Left lobe of liver (tissue), 2 donors: ENCODE results near the gene ARHGAP45. TPM values are rescaled to one million over a fixed set of nuclear protein-coding genes. Genes with fewer than 3 reads are reported as not detected.

Experiments
- ATAC-seq: fragments of 200-7000 bp; cut with Tn5 transposase; one replicate; pipeline ENCODE4 v1.9.1; 2020; ENCODE audit warnings: mild to moderate bottlenecking, moderate library complexity
- DNase-seq: peaks from one replicate; pipeline ENCODE4 v3.0.0-alpha.2; 2020; ENCODE audit warnings: low spot score
- total RNA-seq: library from RNA; stranded (reverse); gene quantifications from one replicate; pipeline ENCODE4 v1.2.1, GENCODE V29; 2021
- donor health status: DM: no; HTN: no; CAD: no; lungs with moderate emphysema.
- donor health status: DM: no; HTN: yes; CAD: no.

Gene ARHGAP45
- total RNA-seq, 1 donor from 2014 or later: 5.1 TPM

DNA sequence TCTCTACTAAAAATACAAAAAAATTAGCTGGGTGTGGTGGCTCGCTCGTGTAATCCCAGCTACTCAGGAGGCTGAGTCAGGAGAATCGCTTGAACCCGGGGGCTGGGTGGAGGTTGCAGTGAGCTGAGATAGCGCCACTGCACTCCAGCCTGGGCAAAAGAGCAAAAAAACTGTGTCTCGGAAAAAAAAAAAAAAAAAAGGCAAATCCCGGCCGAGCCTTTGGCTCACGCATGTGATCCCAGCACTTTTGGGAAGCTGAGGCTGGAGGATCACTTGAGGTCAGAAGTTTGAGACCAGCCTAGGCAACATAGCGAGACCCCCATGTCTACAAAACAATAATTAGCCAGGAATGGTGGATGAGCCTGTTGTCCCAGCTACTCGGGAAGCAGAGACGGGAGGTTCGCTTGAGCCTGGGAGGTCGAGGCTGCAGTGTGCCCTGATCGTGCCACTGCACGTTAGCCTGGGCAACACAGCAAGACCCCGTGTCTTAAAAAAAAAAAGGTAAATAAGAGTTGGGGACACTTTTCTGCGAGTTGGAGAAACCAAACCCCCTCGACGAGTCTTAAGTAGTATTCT is 36.3 kb downstream of the ARHGAP45 start:
- no peak for DNase-seq
- ATAC-seq: no peak

DNA sequence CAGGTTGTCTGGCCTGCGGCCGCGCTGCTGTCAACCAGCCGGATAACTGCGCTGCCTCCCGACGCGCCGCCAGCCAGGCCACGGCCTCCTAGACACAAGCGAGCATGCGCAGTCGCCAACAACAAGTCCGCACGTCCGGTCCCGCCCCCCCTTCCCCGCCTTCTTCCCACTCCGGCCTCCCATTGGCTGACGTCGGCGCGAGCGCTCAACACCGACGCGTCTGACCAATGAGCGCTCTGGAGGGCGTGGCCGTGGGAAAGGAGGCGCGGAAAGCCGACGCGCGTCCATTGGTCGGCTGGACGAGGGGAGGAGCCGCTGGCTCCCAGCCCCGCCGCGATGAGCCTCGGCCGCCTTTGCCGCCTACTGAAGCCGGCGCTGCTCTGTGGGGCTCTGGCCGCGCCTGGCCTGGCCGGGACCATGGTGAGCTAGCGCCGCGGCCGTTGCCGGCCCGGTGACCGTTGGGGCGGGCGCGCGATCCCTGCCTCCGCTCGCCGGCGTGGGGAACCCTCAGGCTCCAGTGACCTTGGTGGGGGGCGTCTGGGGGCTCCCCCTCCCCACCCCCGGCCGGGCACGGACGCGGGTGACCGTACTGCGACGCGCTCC is 36.8 kb downstream of the ARHGAP45 start, which contains the start of gene GPX4:
Gene GPX4 (plus strand): TSS at position 287 of the 603 bp plus-strand sequence. CDS start 50 bp downstream, at position 337.
- ATAC-seq: peak; percentile 81
- DNase-seq: peak; percentile 99

DNA sequence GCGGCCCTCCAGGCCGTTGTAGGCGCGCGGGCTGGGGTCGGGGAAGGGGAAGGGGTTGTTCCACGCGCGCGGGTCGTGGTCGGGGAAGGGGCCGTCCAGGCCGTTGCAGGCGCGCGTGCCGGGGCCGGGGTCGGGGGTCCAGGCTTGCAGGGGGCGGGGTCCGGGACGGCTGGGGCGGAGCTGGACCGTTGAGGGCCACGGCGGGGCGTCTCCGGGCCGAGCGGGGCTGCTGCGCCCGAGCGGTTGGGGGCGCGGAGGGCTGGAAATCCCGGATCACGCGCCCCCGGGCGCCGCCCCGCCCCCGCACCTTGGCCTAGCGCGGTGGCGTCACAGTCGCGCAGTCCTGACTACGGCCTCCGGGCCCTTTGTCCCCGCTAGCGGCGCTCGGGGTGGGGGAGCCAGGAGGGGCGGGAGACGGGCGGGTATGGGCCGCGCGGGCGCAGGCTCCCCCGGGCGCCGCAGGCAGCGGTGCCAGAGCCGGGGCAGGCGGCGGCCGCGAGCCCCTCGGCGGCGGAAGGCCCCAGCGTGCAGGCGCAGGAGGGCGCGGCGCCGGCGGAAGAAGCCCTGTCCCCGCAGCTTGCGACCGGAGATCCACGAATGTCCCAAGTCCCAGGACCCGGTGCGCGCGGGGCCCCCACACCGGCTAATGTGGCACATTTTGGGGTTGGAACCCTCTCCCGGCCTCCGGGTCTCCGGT is 37.5 kb downstream of the ARHGAP45 start:
- peak; percentile 87 for DNase-seq
- peak; percentile 61 for ATAC-seq

DNA sequence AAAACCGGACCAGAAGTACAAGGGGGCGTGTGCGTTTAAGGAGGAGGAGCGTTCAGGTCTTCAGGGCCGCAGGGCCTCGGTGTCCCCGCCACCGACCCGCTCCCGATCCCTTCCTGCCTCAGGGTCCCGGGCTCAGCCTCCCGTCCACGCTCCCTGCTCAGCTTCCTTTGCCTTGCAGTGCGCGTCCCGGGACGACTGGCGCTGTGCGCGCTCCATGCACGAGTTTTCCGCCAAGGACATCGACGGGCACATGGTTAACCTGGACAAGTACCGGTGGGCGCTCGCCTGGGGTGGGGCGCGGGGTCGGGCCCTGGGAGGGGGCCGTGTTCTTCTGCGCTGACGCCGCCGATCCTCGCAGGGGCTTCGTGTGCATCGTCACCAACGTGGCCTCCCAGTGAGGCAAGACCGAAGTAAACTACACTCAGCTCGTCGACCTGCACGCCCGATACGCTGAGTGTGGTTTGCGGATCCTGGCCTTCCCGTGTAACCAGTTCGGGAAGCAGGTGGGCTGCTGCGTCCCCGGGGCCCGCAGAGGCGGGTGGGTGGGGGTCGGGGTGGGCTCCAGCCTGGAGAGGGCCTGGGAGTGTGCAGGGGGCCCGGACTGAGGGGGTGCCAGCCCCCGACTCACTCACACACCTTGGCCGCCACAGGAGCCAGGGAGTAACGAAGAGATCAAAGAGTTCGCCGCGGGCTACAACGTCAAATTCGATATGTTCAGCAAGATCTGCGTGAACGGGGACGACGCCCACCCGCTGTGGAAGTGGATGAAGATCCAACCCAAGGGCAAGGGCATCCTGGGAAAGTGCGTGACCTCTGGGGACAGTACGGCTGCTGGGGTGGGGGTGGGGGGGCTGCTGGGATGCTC is 38.3 kb downstream of the ARHGAP45 start:
- no peak for DNase-seq
- no peak for ATAC-seq

DNA sequence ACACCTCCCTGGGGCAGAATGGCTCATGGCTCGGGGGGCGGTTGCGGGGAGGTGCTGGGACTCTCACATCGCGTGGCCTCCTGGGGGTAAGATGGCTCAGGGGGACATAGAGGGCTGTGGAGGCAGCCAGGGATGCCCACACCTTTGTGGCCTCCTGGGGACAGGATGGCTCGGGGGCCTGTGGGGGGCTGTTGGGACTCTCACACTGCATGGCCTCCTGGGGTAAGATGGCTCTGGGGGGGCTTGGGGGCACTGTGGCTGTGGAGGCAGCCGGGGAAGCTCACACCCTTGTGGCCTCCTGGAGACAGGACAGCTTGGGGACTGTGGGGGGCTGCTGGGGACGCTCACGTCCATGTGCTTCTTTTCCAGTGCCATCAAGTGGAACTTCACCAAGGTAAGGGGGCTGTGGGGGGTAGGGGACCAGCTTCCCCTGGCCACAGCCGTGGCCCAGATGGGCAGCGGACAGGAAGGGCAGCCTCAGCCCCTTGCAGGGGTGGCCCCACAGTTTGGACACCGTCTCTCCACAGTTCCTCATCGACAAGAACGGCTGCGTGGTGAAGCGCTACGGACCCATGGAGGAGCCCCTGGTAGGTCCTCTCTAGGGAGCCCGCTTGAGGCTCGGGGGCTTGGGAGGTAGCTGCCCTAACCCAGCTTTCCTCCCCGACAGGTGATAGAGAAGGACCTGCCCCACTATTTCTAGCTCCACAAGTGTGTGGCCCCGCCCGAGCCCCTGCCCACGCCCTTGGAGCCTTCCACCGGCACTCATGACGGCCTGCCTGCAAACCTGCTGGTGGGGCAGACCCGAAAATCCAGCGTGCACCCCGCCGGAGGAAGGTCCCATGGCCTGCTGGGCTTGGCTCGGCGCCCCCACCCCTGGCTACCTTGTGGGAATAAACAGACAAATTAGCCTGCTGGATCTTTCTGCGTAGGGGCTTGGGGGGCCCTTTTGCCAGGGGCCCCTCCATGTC is 39.2 kb downstream of the ARHGAP45 start:
- no peak for DNase-seq
- ATAC-seq: no peak

DNA sequence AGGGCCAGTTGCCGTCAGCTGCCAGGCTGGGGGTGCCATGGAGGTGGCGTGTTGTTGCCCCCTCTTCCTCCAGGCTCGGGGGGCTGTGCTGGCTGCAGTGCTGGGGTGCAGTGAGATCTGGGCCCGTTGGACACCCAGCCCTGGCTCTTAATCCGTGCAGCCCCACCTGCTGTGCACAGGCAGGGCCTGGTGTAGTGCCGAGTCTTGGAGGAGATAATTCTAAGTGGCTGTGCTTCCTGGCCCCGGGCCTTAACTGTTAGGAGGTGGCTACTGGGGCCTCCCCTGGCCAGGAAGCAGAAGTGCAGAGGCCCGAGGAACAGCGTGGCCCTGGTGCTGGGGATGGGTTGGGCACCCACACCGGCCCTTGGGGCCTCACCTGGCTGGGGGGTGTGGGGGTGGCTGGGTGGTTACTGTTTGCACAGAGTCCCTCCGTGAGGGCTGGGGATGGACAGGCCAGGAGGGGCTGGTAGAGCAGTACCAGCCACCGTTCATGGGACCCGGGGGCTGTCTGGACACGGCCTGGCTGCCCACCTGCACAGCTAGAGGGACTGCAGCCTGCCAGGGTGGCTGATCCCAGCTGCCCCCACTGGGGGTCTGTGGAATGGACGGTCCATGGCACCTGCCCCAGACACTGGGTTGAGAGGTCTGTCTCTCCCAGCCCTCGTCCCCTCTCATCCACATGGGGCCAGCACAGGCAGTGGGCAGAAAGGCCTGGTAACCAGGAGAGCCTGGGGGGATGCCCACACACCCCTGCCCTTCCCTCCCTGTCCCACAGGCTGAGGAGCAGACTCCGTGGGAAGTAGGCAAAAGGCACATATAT is 40.1 kb downstream of the ARHGAP45 start:
- DNase-seq (no peak), ATAC-seq (no peak)

DNA sequence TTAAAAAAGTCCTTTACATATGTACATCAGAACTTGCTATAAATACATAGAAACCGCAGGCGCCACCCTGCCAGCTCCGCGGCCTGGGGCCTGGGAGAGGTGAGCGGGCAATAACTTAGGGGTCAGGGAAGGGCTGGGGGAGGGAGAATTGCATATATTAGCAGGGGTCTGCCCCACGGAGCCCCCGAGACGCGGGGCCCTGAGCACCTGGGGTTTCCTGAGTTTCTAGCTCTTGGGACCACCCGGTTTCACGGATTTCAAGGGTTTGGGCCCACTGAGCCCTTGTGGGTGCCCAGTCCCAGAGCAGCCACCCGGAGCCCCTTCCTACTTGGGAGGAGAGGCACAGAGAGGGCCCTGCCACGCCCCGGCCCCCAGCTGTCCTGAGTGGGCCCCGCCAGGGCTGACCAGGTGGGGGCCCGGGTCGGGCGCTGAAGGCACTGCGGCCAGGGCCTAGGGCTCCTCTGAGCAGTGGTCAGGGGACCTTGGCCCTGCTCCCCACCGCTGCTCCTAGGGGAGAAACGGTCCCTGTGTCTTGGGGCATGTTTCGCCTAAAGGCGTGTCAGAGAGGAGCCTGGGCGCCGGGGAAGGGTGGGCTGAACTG is 40.8 kb downstream of the ARHGAP45 start:
- DNase-seq (no peak), ATAC-seq (no peak)

DNA sequence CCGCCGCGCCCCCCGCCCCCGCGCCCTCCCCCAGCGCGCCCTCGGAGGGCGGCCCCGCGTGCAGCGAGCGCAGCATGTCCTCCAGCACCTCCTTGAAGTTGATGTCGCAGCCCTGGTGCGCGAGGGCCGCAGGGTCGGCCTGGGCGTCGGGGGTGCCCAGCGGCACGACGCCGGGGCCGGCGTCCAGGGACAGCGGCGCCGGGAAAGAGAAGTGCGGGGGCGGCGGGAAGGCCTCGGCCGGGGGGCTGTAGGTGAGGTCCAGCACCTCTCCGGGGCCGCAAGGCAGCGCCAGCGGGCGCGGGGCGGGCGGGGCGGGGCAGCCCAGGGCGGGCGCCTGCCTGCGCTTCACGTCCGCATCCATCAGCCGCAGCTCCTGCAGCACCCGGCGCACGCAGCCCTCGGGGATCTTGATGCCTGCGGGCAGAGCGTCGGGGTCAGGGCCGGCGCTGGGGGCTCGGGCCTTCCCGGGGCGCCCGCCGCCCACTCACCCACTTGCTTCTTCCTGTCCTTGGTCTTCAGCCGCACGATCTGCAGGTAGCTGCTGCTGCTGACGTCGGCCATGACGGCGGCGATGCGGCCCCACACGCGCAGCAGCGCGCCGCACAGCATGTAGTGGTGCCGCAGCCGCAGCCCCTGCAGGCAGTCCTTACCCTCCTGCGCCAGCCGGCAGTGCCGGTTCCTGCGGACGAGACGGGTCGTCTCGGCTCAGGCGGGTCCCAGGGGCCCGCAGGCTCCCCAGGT is 41.5 kb downstream of the ARHGAP45 start:
- DNase-seq: no peak

DNA sequence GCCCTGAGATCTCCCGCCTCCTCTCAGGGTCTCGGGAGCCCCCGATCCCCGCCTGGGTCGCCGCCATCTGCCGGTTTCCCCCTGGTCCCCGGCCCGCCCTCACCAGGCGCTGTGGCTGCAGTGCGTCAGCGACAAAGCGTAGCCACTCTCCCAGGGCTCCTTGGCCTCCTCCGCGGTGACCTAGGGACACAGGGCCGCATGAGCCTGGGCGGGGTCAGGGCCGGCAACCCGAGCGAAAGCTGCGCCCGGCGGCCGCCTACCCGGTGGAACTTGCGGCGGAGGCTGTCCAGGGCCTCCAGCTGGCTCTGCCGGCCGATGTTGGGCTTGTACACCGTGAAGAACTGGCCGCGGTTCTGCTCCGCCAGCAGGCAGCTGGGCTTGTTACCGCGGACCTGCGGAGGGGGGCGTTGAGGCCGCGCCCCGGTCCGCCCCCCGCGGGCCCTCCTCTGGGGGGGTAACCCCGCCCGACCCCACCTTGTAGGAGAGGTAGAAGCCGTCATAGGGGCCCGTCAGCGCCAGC is 42.1 kb downstream of the ARHGAP45 start:
- no peak for DNase-seq
- ATAC-seq: no peak

More for the DNA sequence above, 41.5 kb downstream of the ARHGAP45 start:
- no peak for ATAC-seq

DNA sequence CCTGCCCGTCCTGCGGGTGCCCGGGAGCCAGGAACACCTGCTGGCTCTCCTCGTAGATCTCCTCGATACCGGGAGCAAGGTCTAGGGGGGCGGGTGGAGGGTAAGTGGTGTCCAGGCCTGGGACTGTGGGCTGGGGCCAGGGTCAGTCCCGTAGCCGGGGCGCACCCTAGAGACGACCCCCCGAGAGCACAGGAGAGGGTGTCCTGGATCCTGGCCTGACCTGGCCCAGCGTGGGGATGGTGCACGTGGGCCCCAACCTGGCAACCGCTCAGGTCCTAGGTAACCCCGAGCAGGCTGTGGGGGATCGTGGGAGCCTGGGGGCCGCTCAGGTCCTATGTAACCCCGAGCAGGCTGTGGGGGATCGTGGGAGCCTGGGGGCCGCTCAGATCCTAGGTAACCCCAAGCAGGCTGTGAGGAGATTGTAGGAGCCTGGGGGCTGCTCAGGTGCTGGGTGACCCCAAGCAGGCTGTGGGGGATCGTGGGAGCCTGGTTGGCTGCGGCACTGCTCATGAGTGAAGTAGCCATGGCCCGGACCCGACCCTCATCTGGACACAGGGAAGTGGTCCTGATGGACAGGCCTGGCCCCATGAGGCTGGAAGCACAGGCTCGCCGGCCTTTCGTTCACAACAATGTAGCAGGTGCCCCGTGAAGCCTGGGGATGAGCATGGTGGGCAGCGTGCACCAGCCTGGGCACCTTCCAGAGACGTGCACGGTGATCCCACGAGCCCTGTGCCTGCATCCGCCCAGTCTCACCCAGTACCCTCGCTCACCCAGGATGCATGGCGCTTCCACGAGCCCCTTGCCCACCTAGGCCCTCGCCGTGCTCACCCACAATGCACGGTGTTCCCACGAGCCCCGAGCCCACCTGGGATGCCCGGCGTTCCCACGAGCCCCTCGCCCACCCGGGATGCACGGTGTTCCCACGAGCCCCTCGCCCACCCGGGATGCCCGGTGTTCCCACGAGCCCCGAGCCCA is 43.0 kb downstream of the ARHGAP45 start:
- DNase-seq: no peak
- ATAC-seq: no peak

DNA sequence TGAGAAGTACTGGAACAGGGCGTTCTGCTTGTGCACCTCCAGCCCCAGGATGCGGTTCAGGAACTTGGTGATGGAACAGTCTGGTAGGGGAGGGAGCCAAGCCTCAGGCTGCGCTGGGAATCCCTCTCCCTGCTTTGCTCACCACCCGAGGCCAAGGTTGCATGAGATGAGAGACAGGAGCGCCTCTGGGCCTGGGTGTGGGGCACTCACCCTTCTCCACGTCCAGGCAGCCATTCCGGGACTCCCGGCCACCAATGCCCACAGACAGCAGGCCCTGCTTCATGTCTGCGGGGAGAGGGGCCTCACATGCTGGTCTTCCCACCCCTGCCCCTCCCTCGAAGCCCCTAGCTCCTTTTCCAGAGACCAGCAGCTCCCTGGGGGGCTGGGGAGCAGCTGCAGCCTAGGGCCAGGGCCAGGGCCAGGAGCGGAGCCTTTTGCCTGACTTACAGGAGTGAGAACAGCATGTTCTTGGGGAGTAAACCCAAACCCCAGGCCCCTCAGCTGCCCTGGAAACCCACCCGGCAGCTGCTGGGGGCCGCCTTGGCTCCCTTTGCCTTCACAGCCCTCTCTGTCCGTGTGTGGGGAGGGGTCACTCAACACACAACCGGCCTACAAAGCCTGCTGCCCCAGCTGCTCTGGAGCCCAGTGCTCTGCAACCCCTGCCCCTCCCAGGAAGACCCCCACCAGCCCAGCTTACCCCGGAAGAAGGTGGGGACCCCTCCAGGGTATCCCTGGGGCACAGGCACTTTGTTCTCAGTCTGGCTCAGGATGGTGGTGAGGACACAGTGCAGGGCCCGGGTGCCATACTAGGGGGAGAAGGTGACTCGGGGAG is 44.1 kb downstream of the ARHGAP45 start:
- DNase-seq (no peak), ATAC-seq (no peak)

DNA sequence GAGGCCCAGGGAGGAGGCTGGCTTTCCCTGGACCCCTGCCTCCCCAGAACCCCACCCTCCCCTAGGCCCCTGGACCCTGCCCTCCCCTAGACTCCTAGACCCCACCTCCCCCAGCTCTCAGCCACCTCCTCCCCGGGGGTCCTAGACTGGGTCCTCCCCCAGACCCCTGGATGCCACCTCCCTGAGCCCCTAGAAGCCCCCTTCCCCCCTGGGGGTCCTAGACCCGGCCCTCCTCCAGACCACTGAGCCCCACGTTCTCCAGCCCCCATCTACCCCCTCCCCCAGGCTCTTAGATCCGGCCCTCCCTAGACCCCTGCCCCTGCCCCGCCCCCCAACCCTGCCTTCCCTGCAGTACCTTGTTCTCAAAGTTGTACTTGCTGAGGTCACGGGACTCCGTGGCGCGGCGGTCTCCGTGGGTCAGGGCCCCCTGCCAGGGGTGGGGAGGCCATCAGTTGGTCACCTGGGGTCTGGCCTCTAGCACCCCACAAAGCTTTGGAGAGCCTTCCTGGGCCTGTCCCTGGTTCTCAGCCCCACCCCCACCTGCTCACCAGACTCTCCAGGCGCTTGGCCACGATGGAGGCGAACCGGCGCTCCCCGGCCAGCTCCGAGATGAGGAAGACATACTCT is 44.8 kb downstream of the ARHGAP45 start:
- DNase-seq (no peak), ATAC-seq (no peak)

DNA sequence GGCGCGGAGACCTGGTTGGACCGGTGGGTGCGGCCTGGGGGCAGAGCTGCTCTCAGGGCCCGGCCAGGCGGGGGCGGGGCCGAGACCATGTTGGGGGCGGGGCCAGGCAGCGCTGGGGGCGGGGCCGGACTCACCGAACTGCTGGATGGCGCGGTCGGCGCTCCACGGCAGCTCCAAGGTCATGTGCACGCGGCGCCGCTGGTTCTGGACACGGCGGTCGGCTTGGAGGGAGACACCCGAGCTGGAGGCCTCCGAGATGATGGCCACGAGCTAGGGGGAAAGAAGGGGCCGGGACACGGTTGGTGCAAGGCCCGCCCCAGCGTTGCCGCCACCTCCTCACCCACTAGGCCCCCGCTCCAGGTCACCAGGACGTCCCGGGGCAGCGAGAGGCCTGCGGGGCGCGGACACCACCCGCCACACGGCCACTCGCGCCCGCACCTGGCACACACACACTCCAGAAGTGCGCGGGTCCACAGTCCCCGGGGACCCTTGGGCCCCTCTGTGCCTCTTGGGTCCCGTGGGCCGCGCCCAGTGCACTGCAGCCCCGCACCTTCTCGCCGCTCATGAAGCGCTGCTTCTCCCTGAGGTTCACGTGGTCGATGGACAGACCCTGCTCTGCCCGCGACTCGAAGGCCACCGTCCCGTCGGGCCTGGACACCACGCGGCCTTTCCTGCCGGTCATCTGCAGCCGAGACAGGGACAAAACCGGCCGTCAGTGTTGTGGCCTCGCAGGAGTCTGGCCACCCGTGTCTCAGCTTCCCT is 45.5 kb downstream of the ARHGAP45 start:
- no peak for ATAC-seq
- no peak for DNase-seq
